HEK293 (cell line): ENCODE results near the gene OR1M1.

ENCODE experiments used
- SETDB1 ChIP-seq: IDR thresholded peaks from one replicate; pipeline ENCODE4 v1.6.1; 2017; ENCODE audit warnings: mild to moderate bottlenecking, low read length, moderate library complexity, mixed read lengths; ENCODE audit not compliant: insufficient read length
- SP2 ChIP-seq: fragments of 450-650 bp; formaldehyde crosslinking; IDR thresholded peaks from 2 replicates; pipeline ENCODE4 v1.5.1; 2016; ENCODE audit warnings: missing biosample characterization, missing genetic modification characterization
- ZNF157 ChIP-seq: fragments of 450-650 bp; formaldehyde crosslinking; IDR thresholded peaks from 2 replicates; pipeline ENCODE4 v1.5.1; 2016; ENCODE audit warnings: missing biosample characterization, missing genetic modification characterization
- TF ChIP-seq, protein P1 (sequence below): fragments of 450-650 bp; formaldehyde crosslinking; IDR thresholded peaks from 2 replicates; pipeline ENCODE4 v1.5.1; 2016; ENCODE audit warnings: missing biosample characterization, missing genetic modification characterization

DNA sequence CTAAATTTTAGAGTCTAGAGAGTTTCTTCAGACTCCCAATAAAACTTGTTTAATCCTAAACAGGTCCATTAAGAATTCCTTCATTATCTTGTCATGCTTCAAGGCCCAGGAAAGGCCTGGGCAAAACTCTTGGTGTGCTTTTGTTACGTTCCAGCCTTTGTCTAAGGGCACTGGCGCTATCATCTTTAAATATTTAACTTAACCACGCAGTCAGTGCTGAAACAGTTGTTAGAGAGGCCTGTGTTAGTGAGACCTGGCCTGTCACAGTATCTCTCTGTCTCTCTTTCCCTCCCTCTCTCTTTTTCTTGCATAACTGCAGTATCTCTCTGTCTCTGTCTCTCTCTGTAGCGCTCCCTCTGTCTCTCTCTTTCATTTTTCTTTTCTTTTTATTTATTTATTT is 8.2 kb upstream of the OR1M1 start:
- TF ChIP-seq SETDB1 (no peak), ZNF157 (no peak), SP2 (tag by site-specific recombination) (no peak)
- TF ChIP-seq, protein P1, sequence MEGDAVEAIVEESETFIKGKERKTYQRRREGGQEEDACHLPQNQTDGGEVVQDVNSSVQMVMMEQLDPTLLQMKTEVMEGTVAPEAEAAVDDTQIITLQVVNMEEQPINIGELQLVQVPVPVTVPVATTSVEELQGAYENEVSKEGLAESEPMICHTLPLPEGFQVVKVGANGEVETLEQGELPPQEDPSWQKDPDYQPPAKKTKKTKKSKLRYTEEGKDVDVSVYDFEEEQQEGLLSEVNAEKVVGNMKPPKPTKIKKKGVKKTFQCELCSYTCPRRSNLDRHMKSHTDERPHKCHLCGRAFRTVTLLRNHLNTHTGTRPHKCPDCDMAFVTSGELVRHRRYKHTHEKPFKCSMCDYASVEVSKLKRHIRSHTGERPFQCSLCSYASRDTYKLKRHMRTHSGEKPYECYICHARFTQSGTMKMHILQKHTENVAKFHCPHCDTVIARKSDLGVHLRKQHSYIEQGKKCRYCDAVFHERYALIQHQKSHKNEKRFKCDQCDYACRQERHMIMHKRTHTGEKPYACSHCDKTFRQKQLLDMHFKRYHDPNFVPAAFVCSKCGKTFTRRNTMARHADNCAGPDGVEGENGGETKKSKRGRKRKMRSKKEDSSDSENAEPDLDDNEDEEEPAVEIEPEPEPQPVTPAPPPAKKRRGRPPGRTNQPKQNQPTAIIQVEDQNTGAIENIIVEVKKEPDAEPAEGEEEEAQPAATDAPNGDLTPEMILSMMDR (tag by site-specific recombination): no peak
